ENCODE measurements around the gene HIF3A.

The HIF3A gene

DNA sequence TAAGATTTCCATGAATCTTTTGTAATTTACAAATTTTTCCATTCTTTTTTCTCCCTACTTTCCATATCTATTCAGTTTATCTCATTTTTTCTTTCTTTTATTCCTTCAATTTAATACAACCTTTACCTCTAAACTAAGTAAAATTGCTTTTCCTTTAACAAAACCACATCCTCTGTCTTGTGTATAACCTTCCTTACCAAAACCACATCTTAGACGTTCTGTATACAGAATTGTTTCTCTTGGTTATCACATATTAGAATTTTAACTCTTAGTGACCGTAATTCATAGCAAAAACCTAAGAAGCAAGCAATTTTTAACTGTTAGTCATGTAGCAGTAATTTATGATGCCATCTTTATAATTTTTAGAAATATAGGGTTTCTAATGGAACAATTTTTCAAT is 65.1 kb downstream of the HIF3A start:
- intact Hi-C loops (cut with DNase I; ENCODE audit: low total_unique reads): no loop called here
- H3K9me3 ChIP-seq: no peaks in the 10 kb centered on the region
- no peaks in the 10 kb centered on the region for H3K27me3 ChIP-seq
- no peak for DNase-seq
- peaks cover 7 to 51% (median 32%) of the 10 kb centered on the region in 3 donors for H3K36me3 ChIP-seq
- TF ChIP-seq, protein P1, sequence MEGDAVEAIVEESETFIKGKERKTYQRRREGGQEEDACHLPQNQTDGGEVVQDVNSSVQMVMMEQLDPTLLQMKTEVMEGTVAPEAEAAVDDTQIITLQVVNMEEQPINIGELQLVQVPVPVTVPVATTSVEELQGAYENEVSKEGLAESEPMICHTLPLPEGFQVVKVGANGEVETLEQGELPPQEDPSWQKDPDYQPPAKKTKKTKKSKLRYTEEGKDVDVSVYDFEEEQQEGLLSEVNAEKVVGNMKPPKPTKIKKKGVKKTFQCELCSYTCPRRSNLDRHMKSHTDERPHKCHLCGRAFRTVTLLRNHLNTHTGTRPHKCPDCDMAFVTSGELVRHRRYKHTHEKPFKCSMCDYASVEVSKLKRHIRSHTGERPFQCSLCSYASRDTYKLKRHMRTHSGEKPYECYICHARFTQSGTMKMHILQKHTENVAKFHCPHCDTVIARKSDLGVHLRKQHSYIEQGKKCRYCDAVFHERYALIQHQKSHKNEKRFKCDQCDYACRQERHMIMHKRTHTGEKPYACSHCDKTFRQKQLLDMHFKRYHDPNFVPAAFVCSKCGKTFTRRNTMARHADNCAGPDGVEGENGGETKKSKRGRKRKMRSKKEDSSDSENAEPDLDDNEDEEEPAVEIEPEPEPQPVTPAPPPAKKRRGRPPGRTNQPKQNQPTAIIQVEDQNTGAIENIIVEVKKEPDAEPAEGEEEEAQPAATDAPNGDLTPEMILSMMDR (IDR thresholded peaks at IDR 0.05): no peak
- no peak overlapping the region for H3K27ac ChIP-seq
- no peaks in the 10 kb centered on the region for H3K4me1 ChIP-seq
- H3K4me3 ChIP-seq: no peak overlapping the region

DNA sequence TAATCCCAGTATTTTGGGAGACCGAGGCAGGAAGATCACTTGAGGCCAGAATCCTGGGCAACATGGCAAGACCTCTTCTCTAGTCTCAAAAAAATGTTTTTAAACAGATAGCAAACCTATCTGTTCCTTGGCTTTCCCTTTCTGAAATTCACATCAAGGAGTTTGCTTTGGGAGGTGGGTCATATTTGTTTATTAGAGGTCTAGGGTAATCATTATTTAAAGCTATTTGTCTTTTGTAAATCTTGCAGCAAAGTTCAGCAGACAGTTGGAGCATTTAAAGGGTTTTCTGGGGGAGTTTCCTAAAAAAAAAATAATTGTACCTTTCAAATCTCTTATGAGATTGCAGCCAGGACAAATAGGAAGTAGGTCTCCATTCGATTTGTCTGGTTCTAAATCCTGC is 67.5 kb downstream of the HIF3A start:
- DNase-seq: no peak
- H3K36me3 ChIP-seq: peaks cover 12 to 62% (median 33%) of the 10 kb centered on the region in 3 donors
- no peaks in the 10 kb centered on the region for H3K27me3 ChIP-seq
- intact Hi-C loops (cut with DNase I; ENCODE audit: low total_unique reads): no loop called here
- TF ChIP-seq, protein P1 (IDR thresholded peaks at IDR 0.05): no peak
- H3K9me3 ChIP-seq: no peaks in the 10 kb centered on the region
- H3K4me1 ChIP-seq: peaks cover 0 to 3% (median 0%) of the 10 kb centered on the region in 4 donors
- H3K4me3 ChIP-seq: no peak overlapping the region
- H3K27ac ChIP-seq: no peak overlapping the region

DNA sequence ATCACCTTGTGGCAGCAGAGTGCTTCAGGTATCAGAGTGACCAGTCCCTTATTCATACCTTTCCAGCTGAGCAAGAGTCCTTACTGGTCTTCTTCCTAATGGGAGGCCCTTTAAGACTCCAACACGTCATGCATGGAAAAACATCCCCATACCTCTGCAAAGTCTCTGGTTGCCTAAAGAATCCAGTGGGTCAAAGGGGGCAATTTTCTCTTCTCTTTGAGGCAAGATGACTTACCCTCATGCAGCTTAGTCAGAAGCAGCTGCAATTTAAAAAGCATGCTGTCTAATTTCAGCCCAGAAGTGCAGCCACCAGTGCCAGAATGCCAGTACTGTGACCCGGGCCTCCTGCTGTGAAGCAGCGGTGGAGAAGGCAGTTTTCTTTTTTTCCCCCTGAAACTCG is 68.7 kb downstream of the HIF3A start:
- peaks cover 12 to 64% (median 33%) of the 10 kb centered on the region in 3 donors for H3K36me3 ChIP-seq

DNA sequence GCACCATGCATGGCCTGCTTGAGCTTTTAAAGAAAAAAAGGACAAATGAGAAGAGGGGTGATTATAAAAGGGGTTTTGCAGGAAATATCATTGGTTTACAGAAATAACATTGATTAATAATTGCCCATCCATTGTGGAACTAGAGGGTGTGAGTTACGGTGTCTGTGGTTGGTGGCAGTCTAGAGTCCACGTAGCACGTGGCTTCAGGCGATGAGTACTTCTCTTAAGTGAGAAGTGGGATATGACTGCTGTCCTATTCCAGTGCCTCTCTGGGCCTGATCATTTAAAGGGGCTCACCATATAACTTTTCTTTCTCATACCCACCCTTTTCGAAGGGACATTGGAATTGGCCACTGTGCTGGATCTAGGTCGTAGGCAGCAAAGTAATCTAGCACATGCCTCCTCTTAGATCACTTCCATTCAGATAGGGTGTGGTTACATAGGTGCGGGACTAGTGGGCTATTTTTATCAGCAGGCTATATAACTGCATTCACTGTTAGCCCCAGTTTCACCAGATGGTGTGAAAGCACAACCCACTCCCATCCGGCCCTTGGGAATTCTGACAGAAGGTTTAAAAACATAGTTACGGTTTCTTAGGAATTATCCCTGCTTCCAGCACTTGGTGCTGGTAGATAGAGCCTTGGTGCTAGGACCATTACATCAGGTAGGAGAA is 69.9 kb downstream of the HIF3A start:
- Histone ChIP-seq H3K4me3 (no peak overlapping the region), H3K27ac (no peak overlapping the region), H3K27me3 (no peaks in the 10 kb centered on the region), H3K4me1 (peaks cover 0 to 9% (median 2%) of the 10 kb centered on the region in 4 donors), H3K36me3 (peaks cover 12 to 72% (median 33%) of the 10 kb centered on the region in 3 donors), H3K9me3 (no peaks in the 10 kb centered on the region)
- no peak for DNase-seq
- intact Hi-C loops (cut with DNase I; ENCODE audit: low total_unique reads): no loop called here
- TF ChIP-seq, protein P1 (IDR thresholded peaks at IDR 0.05): no peak

More for the DNA sequence above, 68.7 kb downstream of the HIF3A start:
- TF ChIP-seq, protein P1 (IDR thresholded peaks at IDR 0.05): no peak
- no peaks in the 10 kb centered on the region for H3K27me3 ChIP-seq
- no peak for DNase-seq
- H3K9me3 ChIP-seq: no peaks in the 10 kb centered on the region
- no peak overlapping the region for H3K4me3 ChIP-seq
- H3K27ac ChIP-seq: no peak overlapping the region
- intact Hi-C loops (cut with DNase I; ENCODE audit: low total_unique reads): no loop called here
- H3K4me1 ChIP-seq: peaks cover 0 to 3% (median 0%) of the 10 kb centered on the region in 4 donors

DNA sequence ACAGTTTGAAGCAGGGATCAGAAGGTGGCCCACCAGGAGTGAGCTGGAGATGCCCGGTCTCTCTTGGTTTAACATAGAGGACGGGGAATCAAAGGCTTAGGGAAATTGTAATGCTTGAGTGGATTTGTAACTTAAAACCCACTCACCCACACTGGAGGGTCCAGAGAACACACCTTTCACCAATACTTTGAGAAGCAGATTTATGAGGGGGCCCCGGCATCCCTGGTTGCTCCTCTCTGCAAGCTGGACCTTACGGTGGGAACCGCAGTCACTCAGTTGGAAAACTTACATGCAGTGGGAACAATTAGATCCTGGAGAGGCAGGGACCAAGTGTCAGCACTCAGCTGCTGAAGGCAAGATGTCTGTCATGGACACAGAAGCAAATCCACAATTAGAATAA is 70.6 kb downstream of the HIF3A start:
- Histone ChIP-seq H3K27ac (no peak overlapping the region), H3K36me3 (peaks cover 12 to 73% (median 33%) of the 10 kb centered on the region in 3 donors), H3K4me3 (no peak overlapping the region), H3K9me3 (no peaks in the 10 kb centered on the region), H3K27me3 (no peaks in the 10 kb centered on the region), H3K4me1 (peaks cover 0 to 16% (median 6%) of the 10 kb centered on the region in 4 donors)
- intact Hi-C loops (cut with DNase I; ENCODE audit: low total_unique reads): no loop called here
- TF ChIP-seq, protein P1 (IDR thresholded peaks at IDR 0.05): no peak
- DNase-seq: no peak

All from tibial artery (tissue), 4 donors.